ENCODE data around the gene CDKL5. TPM values are rescaled to one million over a fixed set of nuclear protein-coding genes. Genes with fewer than 3 reads are reported as not detected.
"Not testable (repeated sequence)": the region's sequence is repeated elsewhere in the genome, so short reads cannot be mapped to it uniquely, and the experiment has no call there.

The CDKL5 gene
- 0.45 and 0.61 TPM in 2 replicates for total RNA-seq

- intact Hi-C loops (cut with micrococcal nuclease) = loop anchor here (1.0 to 2.0 kb wide), 5 partner anchors 71 to 918 kb away; partner anchors contain the start of genes PDHA1, PHKA2 and SCML2
Measured at GRCh38 chrX:18425199-18426003, at the start of gene CDKL5. CDKL5 (plus strand) TSS chrX:18425608; CDS start chrX:18507097, 81,489 bp downstream.

- intact Hi-C loops (cut with micrococcal nuclease) = loop anchor here (2.0 to 5.0 kb wide), 3 partner anchors 433 to 589 kb away; no protein-coding TSS in a partner anchor
Measured at GRCh38 chrX:18377796-18378195, 47.6 kb upstream of the CDKL5 start.

- intact Hi-C loops (cut with micrococcal nuclease) = no loop called here
Measured at GRCh38 chrX:18389966-18390365, 35.4 kb upstream of the CDKL5 start.

- intact Hi-C loops (cut with micrococcal nuclease) = no loop called here
Measured at GRCh38 chrX:18390941-18391538, 34.4 kb upstream of the CDKL5 start.

- intact Hi-C loops (cut with micrococcal nuclease) = no loop called here
Measured at GRCh38 chrX:18394477-18394876, 30.9 kb upstream of the CDKL5 start.

- intact Hi-C loops (cut with micrococcal nuclease) = no loop called here
Measured at GRCh38 chrX:18401848-18402213, 23.6 kb upstream of the CDKL5 start.

GRCh38 chrX:18406531-18407266 lies 18.7 kb upstream of the CDKL5 start:
- intact Hi-C loops (cut with micrococcal nuclease) = no loop called here

GRCh38 chrX:18410038-18410437 lies 15.4 kb upstream of the CDKL5 start:
- intact Hi-C loops (cut with micrococcal nuclease) = no loop called here

- intact Hi-C loops (cut with micrococcal nuclease) = no loop called here
Measured at GRCh38 chrX:18415386-18415785, 10.0 kb upstream of the CDKL5 start.

- intact Hi-C loops (cut with micrococcal nuclease) = no loop called here
Measured at GRCh38 chrX:18422325-18422724, 3.1 kb upstream of the CDKL5 start.

- intact Hi-C loops (cut with micrococcal nuclease) = no loop called here
Measured at GRCh38 chrX:18422886-18423285, 2.5 kb upstream of the CDKL5 start.

- intact Hi-C loops (cut with micrococcal nuclease) = loop anchor here (1.0 to 2.0 kb wide), 5 partner anchors 70 to 919 kb away; partner anchors contain the start of genes PDHA1, PHKA2 and SCML2
Measured at GRCh38 chrX:18424482-18425198, 768 bp upstream of the CDKL5 start.

GRCh38 chrX:18426004-18426320 lies 554 bp downstream of the CDKL5 start:
- intact Hi-C loops (cut with micrococcal nuclease) = no loop called here

- intact Hi-C loops (cut with micrococcal nuclease) = no loop called here
Measured at GRCh38 chrX:18428006-18428405, 2.6 kb downstream of the CDKL5 start.

GRCh38 chrX:18433288-18433687 lies 7.9 kb downstream of the CDKL5 start:
- intact Hi-C loops (cut with micrococcal nuclease) = not testable (repeated sequence)

- intact Hi-C loops (cut with micrococcal nuclease) = no loop called here
Measured at GRCh38 chrX:18434896-18435295, 9.5 kb downstream of the CDKL5 start.

- intact Hi-C loops (cut with micrococcal nuclease) = no loop called here
Measured at GRCh38 chrX:18436017-18436416, 10.6 kb downstream of the CDKL5 start.

GRCh38 chrX:18440835-18441234 lies 15.4 kb downstream of the CDKL5 start:
- intact Hi-C loops (cut with micrococcal nuclease) = no loop called here

GRCh38 chrX:18441780-18442367 lies 16.5 kb downstream of the CDKL5 start:
- intact Hi-C loops (cut with micrococcal nuclease) = no loop called here

GRCh38 chrX:18448416-18448815 lies 23.0 kb downstream of the CDKL5 start:
- intact Hi-C loops (cut with micrococcal nuclease) = no loop called here

GRCh38 chrX:18449236-18449635 lies 23.8 kb downstream of the CDKL5 start:
- intact Hi-C loops (cut with micrococcal nuclease) = no loop called here

Measured in T-helper 2 cell treated with Interferon-gamma antibody and Interleukin-4, amounts not matched to agents 100 ng/mL and 5 ng/mL, for 36 hours (primary cell).